Keratinocyte (primary cell): ENCODE measurements around the gene AOX1.

ENCODE experiments used
- EZH2 ChIP-seq: IDR thresholded peaks from one replicate; pipeline ENCODE4 v1.6.1; 2012; ENCODE audit warnings: inconsistent platforms, mild to moderate bottlenecking, low read length, moderate library complexity
- TF ChIP-seq, protein P1 (sequence below), 3 experiments: IDR thresholded peaks in 1 of 3; conservative IDR thresholded peaks in 1 of 3; optimal IDR thresholded peaks in 1 of 3; 2 replicates in 2 of 3; 3 replicates in 1 of 3; pipeline versions ENCODE3 to v1.5.1; 2011; ENCODE audit warnings: low read length in 3 of 3, mild to moderate bottlenecking in 3 of 3, moderate library complexity in 2 of 3, control low read depth in 1 of 3, inconsistent platforms in 1 of 3; ENCODE audit not compliant: insufficient read depth in 2 of 3; ENCODE audit errors: extremely low read depth in 1 of 3

DNA sequence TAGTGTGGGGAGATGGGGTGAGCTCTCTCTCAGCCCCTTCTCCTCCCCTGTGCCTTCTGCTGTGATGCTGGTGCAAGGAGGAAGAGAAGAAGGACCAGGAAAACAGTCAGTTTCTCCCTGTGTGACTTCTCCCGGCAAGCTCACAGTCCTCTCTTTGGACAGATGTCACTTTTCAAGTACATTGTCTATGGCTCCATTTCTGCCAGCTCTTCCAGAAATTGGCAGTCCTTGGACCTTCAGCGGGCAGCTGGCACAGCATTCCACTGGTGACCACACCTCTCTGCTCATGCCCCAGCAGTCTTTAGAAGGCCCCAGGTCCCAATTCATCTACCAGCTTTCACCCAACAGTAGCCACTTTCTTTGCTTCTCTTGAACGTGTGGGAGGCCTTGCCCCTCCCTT lies 63.9 kb downstream of the AOX1 start:
- TF ChIP-seq, protein P1, sequence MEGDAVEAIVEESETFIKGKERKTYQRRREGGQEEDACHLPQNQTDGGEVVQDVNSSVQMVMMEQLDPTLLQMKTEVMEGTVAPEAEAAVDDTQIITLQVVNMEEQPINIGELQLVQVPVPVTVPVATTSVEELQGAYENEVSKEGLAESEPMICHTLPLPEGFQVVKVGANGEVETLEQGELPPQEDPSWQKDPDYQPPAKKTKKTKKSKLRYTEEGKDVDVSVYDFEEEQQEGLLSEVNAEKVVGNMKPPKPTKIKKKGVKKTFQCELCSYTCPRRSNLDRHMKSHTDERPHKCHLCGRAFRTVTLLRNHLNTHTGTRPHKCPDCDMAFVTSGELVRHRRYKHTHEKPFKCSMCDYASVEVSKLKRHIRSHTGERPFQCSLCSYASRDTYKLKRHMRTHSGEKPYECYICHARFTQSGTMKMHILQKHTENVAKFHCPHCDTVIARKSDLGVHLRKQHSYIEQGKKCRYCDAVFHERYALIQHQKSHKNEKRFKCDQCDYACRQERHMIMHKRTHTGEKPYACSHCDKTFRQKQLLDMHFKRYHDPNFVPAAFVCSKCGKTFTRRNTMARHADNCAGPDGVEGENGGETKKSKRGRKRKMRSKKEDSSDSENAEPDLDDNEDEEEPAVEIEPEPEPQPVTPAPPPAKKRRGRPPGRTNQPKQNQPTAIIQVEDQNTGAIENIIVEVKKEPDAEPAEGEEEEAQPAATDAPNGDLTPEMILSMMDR (optimal IDR thresholded peaks at IDR 0.05 in 1 of 3, IDR thresholded peaks at IDR 0.05 in 1 of 3, conservative IDR thresholded peaks at IDR 0.05 in 1 of 3; ENCODE audit: extremely low read depth in 1 of 3, insufficient read depth in 2 of 3, low read length in 3 of 3) = no peak
- no peak for TF ChIP-seq EZH2
